ENCODE measurements around the gene PAX5.
"Not testable (repeated sequence)": the region's sequence is repeated elsewhere in the genome, so short reads cannot be mapped to it uniquely, and the experiment has no call there.

Gene PAX5

GRCh38 chr9:37033682-37034304 is at the start of gene PAX5:
Gene PAX5, minus strand, starts transcription at chr9:37034268. Its CDS starts 237 bp downstream, at chr9:37034031.
- DNase-seq = no peak

GRCh38 chr9:37083654-37084053 is 49.6 kb upstream of the PAX5 start:
- DNase-seq = no peak

GRCh38 chr9:37082214-37082765 is 48.2 kb upstream of the PAX5 start:
- DNase-seq = no peak

- DNase-seq = not testable (repeated sequence)
Observed at GRCh38 chr9:37081507-37081906, 47.4 kb upstream of the PAX5 start.

GRCh38 chr9:37080165-37080628 is 46.1 kb upstream of the PAX5 start:
- DNase-seq = peak; percentile 55

GRCh38 chr9:37079370-37080164 is 45.5 kb upstream of the PAX5 start:
- peak; percentile 95 for DNase-seq

- DNase-seq = not testable (repeated sequence)
Observed at GRCh38 chr9:37074790-37075189, 40.7 kb upstream of the PAX5 start.

GRCh38 chr9:37066139-37066725 is 32.2 kb upstream of the PAX5 start:
- no peak for DNase-seq

- no peak for DNase-seq
Observed at GRCh38 chr9:37062336-37062735, 28.3 kb upstream of the PAX5 start.

- DNase-seq = no peak
Observed at GRCh38 chr9:37061768-37062167, 27.7 kb upstream of the PAX5 start.

- no peak for DNase-seq
Observed at GRCh38 chr9:37060833-37061232, 26.8 kb upstream of the PAX5 start.

- DNase-seq = no peak
Observed at GRCh38 chr9:37056046-37056920, 22.2 kb upstream of the PAX5 start.

GRCh38 chr9:37054363-37054720 is 20.3 kb upstream of the PAX5 start:
- not testable (repeated sequence) for DNase-seq

GRCh38 chr9:37053684-37054362 is 19.8 kb upstream of the PAX5 start:
- DNase-seq = no peak

- DNase-seq = no peak
Observed at GRCh38 chr9:37046683-37047082, 12.6 kb upstream of the PAX5 start.

- no peak for DNase-seq
Observed at GRCh38 chr9:37042421-37042820, 8.4 kb upstream of the PAX5 start.

- DNase-seq = no peak
Observed at GRCh38 chr9:37040508-37041127, 6.5 kb upstream of the PAX5 start.

- DNase-seq = no peak
Observed at GRCh38 chr9:37038943-37039464, 4.9 kb upstream of the PAX5 start.

GRCh38 chr9:37038302-37038942 is 4.4 kb upstream of the PAX5 start:
- DNase-seq = no peak

GRCh38 chr9:37037503-37038301 is 3.6 kb upstream of the PAX5 start:
- peak; percentile 32 for DNase-seq
